Spleen (tissue), 11 donors: Measurements from ENCODE around the gene WNT6. TPM values are rescaled to one million over a fixed set of nuclear protein-coding genes. Genes with fewer than 3 reads are reported as not detected.
A peak's percentile ranks its signal among the peaks of the same experiment; 100 is the strongest.

ENCODE experiments used
- DNase-seq: peaks from one replicate; pipeline ENCODE4 v3.0.0-alpha.2; 2020
- H3K27ac ChIP-seq, 8 donors: fragments of 200-600 bp; sonication (generic) in 7 of 8; 1 replicate in 4 of 8; 2 replicates in 4 of 8; pipeline versions ENCODE4 v1.5.0 to v1.8.0; 2016 to 2021; ENCODE audit warnings: inconsistent platforms in 4 of 8, mild to moderate bottlenecking in 4 of 8, moderate library complexity in 1 of 8
- H3K27me3 ChIP-seq, 7 donors: fragments of 200-600 bp; sonication (generic) in 6 of 7; replicated peaks in 1 of 7; 1 replicate in 4 of 7; 2 replicates in 3 of 7; pipeline versions ENCODE4 v1.5.0 to v1.8.0; 2016 to 2021; ENCODE audit warnings: inconsistent platforms in 3 of 7, mild to moderate bottlenecking in 1 of 7
- H3K36me3 ChIP-seq, 6 donors: fragments of 200-600 bp; sonication (generic) in 5 of 6; 1 replicate in 4 of 6; 2 replicates in 2 of 6; pipeline versions ENCODE4 v1.5.0 to v1.8.0; 2016 to 2021; ENCODE audit warnings: inconsistent platforms in 2 of 6
- H3K4me1 ChIP-seq, 6 donors: fragments of 200-600 bp; sonication (generic) in 5 of 6; 1 replicate in 3 of 6; 2 replicates in 3 of 6; pipeline versions ENCODE4 v1.5.0 to v1.8.0; 2016 to 2021; ENCODE audit warnings: inconsistent platforms in 3 of 6
- H3K4me3 ChIP-seq, 8 donors: fragments of 200-600 bp; sonication (generic) in 7 of 8; 1 replicate in 4 of 8; 2 replicates in 4 of 8; pipeline versions ENCODE4 v1.5.0 to v1.8.0; 2016 to 2021; ENCODE audit warnings: inconsistent platforms in 4 of 8, mild to moderate bottlenecking in 4 of 8, moderate library complexity in 2 of 8
- H3K9me3 ChIP-seq, 8 donors: fragments of 200-600 bp; sonication (generic) in 7 of 8; 1 replicate in 4 of 8; 2 replicates in 4 of 8; pipeline versions ENCODE4 v1.5.0 to v1.8.0; 2016 to 2021; ENCODE audit warnings: inconsistent platforms in 4 of 8
- POLR2A ChIP-seq, 3 donors: fragments of 450-650 bp; IDR thresholded peaks; one replicate each; pipeline ENCODE4 v1.5.1; 2017; ENCODE audit warnings: antibody characterized with exemption in 3 of 3, mild to moderate bottlenecking in 1 of 3
- POLR2AphosphoS5 ChIP-seq, 3 donors: sonication (generic); formaldehyde crosslinking; IDR thresholded peaks; one replicate each; pipeline ENCODE4 v1.5.1; 2017; ENCODE audit warnings: antibody characterized with exemption in 3 of 3
- WGBS, 5 donors: extraction: QIAGEN DNeasy Blood & Tissue Kit in 3 of 5; methylation state at CpG; one replicate each; pipeline versions ENCODE4 v1.1.5 to v1.1.7; 2013 to 2018; 5-methylcytosine and 5-hydroxymethylcytosine counted together
- intact Hi-C: fragments of 100-400 bp; cut with DNase I; formaldehyde crosslinking; loops from one replicate; pipeline ENCODE4 v1.15.0; 2023; ENCODE audit warnings: low total_unique reads
- polyA plus RNA-seq, 3 donors: library from polyadenylated mRNA; stranded (reverse); fragments of 200-250 nt; gene quantifications; one replicate each; pipeline ENCODE4 v1.2.1, GENCODE V29; 2013
- total RNA-seq, 7 donors: library from RNA; depleted of rRNA in 3 of 7; stranded (reverse); fragments of >200 nt in 3 of 7; fragmentation: NEBNext Ultra II Directional in 4 of 7; extraction: Animal tissue kit (Norgen Biotek cat#: 25700) in 4 of 7; gene quantifications; one replicate each; pipeline versions ENCODE4 v1.1.0 to v1.2.1, GENCODE V29; 2016 to 2021
- TF ChIP-seq, protein P1 (sequence below), 11 experiments: fragments of 200-600 bp in 7 of 11; fragments of 450-650 bp in 4 of 11; sonication (generic) in 4 of 11; IDR thresholded peaks in 8 of 11; conservative IDR thresholded peaks in 3 of 11; 1 replicate in 7 of 11; 2 replicates in 4 of 11; pipeline versions ENCODE4 v1.4.0 to v1.8.0; 2016 to 2021; ENCODE audit warnings: antibody characterized with exemption in 11 of 11, inconsistent platforms in 4 of 11, mild to moderate bottlenecking in 1 of 11
- donor health status: healthy with polysubstance abuse.
- donor health status: DM: no; HTN: no; CAD: no; lungs with moderate emphysema.
- donor health status: DM: no; HTN: no; CAD: no.
- donor health status: Bipolar disorder and iron deficiency.
- donor health status: healthy.
- donor health status: DM: no; HTN: no; CAD: no.
- donor health status: DM: yes; HTN: yes; CAD: no.

WNT6 gene
- total and polyA plus RNA-seq, 10 donors = 1.1 to 10.9 (median 6.7) TPM

DNA sequence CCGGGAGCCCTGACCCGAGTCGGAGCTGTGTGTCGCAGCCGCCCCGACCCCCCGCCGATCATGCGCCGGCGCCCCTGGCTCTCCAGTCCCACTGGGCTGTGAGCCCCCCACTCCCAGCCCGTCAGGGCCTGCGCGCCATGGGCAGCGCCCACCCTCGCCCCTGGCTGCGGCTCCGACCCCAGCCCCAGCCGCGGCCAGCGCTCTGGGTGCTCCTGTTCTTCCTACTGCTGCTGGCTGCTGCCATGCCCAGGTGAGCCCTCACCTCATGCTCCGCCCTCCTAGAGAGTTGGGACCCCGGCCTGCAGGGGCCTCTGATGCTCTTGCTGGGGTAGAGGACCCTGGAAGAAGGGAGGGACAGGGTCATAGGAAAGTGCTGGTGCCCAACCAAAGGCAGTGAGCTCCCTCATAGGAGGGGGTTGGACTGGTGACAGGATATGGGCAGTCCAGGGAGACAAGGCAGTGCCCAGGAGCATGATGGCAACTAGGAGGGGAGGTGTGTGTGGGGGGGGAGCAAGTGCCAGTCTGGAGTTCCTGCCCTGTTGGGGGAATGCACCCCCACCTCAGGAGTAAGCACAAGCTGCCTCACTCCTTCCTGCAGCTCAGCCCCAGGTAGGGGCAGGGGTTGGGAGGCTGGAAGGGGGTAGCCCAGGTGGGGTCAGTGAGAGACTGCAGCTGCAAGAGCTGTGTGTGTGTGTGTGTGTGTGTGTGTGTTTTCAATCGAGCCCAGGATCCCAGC is 21.4 kb downstream of the WNT6 start:
- Histone ChIP-seq H3K27ac (peak overlapping the region; percentile 6 to 93 (median 78)), H3K9me3 (no peaks in the 10 kb centered on the region), H3K4me1 (peaks cover 16 to 97% (median 78%) of the 10 kb centered on the region in 6 donors), H3K36me3 (no peaks in the 10 kb centered on the region), H3K4me3 (peak overlapping the region; percentile 25 to 72 (median 36)), H3K27me3 (peaks cover 0 to 92% (median 24%) of the 10 kb centered on the region in 7 donors)
- 13 to 44% (median 16%) methylated on average over 3 to 24 of the region's 24 CpGs for WGBS, 5 donors
- TF ChIP-seq POLR2A (IDR thresholded peaks at IDR 0.05) (no peak), POLR2AphosphoS5 (IDR thresholded peaks at IDR 0.05) (no peak)
- TF ChIP-seq, protein P1, sequence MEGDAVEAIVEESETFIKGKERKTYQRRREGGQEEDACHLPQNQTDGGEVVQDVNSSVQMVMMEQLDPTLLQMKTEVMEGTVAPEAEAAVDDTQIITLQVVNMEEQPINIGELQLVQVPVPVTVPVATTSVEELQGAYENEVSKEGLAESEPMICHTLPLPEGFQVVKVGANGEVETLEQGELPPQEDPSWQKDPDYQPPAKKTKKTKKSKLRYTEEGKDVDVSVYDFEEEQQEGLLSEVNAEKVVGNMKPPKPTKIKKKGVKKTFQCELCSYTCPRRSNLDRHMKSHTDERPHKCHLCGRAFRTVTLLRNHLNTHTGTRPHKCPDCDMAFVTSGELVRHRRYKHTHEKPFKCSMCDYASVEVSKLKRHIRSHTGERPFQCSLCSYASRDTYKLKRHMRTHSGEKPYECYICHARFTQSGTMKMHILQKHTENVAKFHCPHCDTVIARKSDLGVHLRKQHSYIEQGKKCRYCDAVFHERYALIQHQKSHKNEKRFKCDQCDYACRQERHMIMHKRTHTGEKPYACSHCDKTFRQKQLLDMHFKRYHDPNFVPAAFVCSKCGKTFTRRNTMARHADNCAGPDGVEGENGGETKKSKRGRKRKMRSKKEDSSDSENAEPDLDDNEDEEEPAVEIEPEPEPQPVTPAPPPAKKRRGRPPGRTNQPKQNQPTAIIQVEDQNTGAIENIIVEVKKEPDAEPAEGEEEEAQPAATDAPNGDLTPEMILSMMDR (IDR thresholded peaks at IDR 0.05 in 8 of 11, conservative IDR thresholded peaks at IDR 0.05 in 3 of 11) = no peak
- DNase-seq = peak; percentile 75
- intact Hi-C loops = no loop called here

DNA sequence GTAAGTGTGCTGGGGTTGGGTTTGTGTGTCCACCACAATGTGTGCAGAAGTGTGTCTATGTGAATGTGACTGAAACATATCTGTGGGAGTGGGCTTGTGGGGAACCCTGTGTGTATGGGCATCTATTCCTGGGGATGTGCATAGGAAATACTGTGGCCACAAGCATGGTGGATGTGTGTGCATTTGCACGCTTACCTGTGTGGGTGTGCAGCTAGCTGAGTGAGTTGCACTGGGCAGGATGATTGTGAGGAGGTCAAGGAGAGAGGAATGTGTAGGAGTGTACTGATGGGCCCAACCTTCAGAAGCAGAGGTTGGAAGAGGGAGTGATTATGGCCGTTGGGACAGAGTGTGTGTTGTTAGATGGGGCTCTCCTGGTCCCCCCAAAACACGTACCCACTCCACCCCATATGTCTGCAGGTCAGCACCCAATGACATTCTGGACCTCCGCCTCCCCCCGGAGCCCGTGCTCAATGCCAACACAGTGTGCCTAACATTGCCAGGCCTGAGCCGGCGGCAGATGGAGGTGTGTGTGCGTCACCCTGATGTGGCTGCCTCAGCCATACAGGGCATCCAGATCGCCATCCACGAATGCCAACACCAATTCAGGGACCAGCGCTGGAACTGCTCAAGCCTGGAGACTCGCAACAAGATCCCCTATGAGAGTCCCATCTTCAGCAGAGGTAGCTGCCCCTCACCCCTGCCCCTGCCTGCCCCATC is 22.3 kb downstream of the WNT6 start:
- Histone ChIP-seq H3K36me3 (no peaks in the 10 kb centered on the region), H3K27ac (peak overlapping the region in 1 of 8 donors; percentile 93), H3K27me3 (peaks cover 0 to 85% (median 24%) of the 10 kb centered on the region in 7 donors), H3K4me1 (peaks cover 18 to 98% (median 82%) of the 10 kb centered on the region in 6 donors), H3K4me3 (peak overlapping the region in 1 of 8 donors; percentile 72), H3K9me3 (no peaks in the 10 kb centered on the region)
- no peak for TF ChIP-seq POLR2A (IDR thresholded peaks at IDR 0.05)
- TF ChIP-seq POLR2AphosphoS5 (IDR thresholded peaks at IDR 0.05) = no peak
- TF ChIP-seq, protein P1 (IDR thresholded peaks at IDR 0.05 in 8 of 11, conservative IDR thresholded peaks at IDR 0.05 in 3 of 11) = no peak
- 71 to 77% (median 72%) methylated on average over 11 to 13 of the region's 13 CpGs for WGBS, 5 donors
- intact Hi-C loops = no loop called here
- peak; percentile 74 for DNase-seq

DNA sequence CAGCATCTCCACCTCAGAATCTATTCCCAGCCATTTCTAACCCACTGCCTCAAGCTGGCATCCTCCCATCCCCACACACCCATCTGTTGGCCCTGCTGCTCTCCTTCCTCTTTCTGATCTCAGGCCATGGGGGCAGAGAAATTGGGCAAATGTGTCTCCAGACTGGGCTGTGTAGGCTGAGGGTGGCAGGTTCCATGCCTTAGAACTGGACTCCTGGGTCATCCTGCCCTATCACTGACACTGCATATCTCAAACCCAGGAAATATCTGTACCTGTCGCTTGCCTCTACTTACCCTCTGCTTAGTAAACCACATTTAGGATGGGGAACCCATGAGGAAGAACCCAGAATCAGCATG is 22.8 kb downstream of the WNT6 start:
- H3K9me3 ChIP-seq = no peaks in the 10 kb centered on the region
- no peak for DNase-seq
- TF ChIP-seq POLR2AphosphoS5 (IDR thresholded peaks at IDR 0.05) (no peak), POLR2A (IDR thresholded peaks at IDR 0.05) (no peak)
- TF ChIP-seq, protein P1 (IDR thresholded peaks at IDR 0.05 in 8 of 11, conservative IDR thresholded peaks at IDR 0.05 in 3 of 11) = no peak
- H3K36me3 ChIP-seq = no peaks in the 10 kb centered on the region
- H3K4me3 ChIP-seq = no peak overlapping the region
- H3K4me1 ChIP-seq = peaks cover 16 to 98% (median 80%) of the 10 kb centered on the region in 6 donors
- WGBS, 5 donors = 53 to 89% (median 70%) methylated on average over 1 of the region's 1 CpG
- peaks cover 0 to 80% (median 24%) of the 10 kb centered on the region in 7 donors for H3K27me3 ChIP-seq
- intact Hi-C loops = no loop called here
- H3K27ac ChIP-seq = peak overlapping the region in 1 of 8 donors; percentile 93

DNA sequence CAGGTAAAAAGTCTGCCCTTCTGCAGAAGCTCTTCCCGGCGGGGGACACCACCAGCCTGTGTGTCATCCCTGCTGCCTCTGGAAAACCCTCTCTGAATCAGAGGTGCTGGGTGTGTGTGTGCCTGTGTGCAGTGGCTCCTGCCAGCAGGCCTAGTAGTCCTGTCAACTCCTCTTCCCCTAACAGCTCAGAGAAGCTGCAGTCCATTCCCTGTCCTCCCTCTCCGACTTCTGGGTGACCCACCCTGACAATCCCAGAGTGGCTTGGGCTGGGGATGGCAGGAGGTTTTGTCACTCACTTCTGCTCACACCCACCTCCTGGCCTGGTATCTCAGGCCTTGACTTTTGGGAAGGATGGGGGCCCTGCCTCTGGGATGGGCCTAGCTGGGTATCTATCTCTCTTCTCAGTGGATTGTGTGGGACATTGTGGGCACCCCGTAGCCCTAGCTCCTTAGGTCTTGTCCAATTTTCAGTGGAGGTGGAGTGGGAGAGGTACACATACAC is 23.3 kb downstream of the WNT6 start:
- Histone ChIP-seq H3K4me1 (peaks cover 16 to 96% (median 76%) of the 10 kb centered on the region in 6 donors), H3K9me3 (no peaks in the 10 kb centered on the region), H3K27me3 (peaks cover 0 to 75% (median 24%) of the 10 kb centered on the region in 7 donors), H3K4me3 (peak overlapping the region in 2 of 8 donors; percentile 31 to 65), H3K27ac (peak overlapping the region in 4 of 8 donors; percentile 51 to 93 (median 70)), H3K36me3 (no peaks in the 10 kb centered on the region)
- peak; percentile 62 for DNase-seq
- intact Hi-C loops = no loop called here
- WGBS, 5 donors = 62 to 84% (median 70%) methylated on average over 4 of the region's 4 CpGs
- no peak for TF ChIP-seq POLR2A (IDR thresholded peaks at IDR 0.05)
- no peak for TF ChIP-seq POLR2AphosphoS5 (IDR thresholded peaks at IDR 0.05)
